Endothelial cell of umbilical vein (primary cell): ENCODE results near the gene FPGS. TPM values are rescaled to one million over a fixed set of nuclear protein-coding genes. Genes with fewer than 3 reads are reported as not detected.

Source experiments
- BruUV-seq: library from RNA; stranded (reverse); fragments of 400-500 nt; replicated peaks from 2 replicates; lab custom pipeline; 2021; lab: Mats Ljungman, UMichigan
- CTCF ChIA-PET: fragments of 300-600, 350-600 bp; sonication (Branson Sonifier 250); formaldehyde crosslinking; loops from one replicate; lab custom pipeline; 2021; ENCODE audit warnings: antibody characterized with exemption, inconsistent platforms; lab: Charles Lee
- POLR2A ChIA-PET: fragments of 300-600, 350-600 bp; sonication (Branson Sonifier 250); formaldehyde crosslinking; loops from one replicate; lab custom pipeline; 2021; ENCODE audit warnings: antibody characterized with exemption, inconsistent platforms; lab: Charles Lee
- DNase-seq: peaks from one replicate; pipeline ENCODE4 v3.0.0-alpha.2; 2011; ENCODE audit warnings: low read depth, low spot score
- FAIRE-seq: peaks from 2 replicates; lab custom pipeline; 2011; peaks lifted over from hg19 to GRCh38; lab: Jason Lieb, UNC
- H2AFZ ChIP-seq: 2 replicates; pipeline ENCODE4 v1.6.0; 2012; ENCODE audit warnings: low read depth, low read length, control low read depth, inconsistent platforms
- H3K27ac ChIP-seq: 2 replicates; pipeline ENCODE4 v1.5.1; 2011; ENCODE audit warnings: low read depth, mild to moderate bottlenecking, control low read depth, low read length, moderate library complexity; ENCODE audit not compliant: insufficient read depth
- H3K27me3 ChIP-seq, 2 experiments: 2 replicates each; pipeline versions ENCODE4 v1.6.0 to v1.6.1; 2011; ENCODE audit warnings: low read length in 2 of 2, mixed read lengths in 1 of 2; ENCODE audit not compliant: control insufficient read depth in 2 of 2, insufficient read depth in 2 of 2
- H3K36me3 ChIP-seq, 2 experiments: 2 replicates in 1 of 2; 3 replicates in 1 of 2; pipeline ENCODE4 v1.5.1; 2011; ENCODE audit warnings: low read length in 2 of 2, mild to moderate bottlenecking in 1 of 2, moderate library complexity in 1 of 2; ENCODE audit not compliant: control insufficient read depth in 2 of 2, insufficient read depth in 2 of 2; ENCODE audit errors: extremely low read depth in 1 of 2
- H3K4me1 ChIP-seq: 3 replicates; pipeline ENCODE4 v1.5.1; 2011; ENCODE audit warnings: mild to moderate bottlenecking, low read length; ENCODE audit not compliant: control insufficient read depth, insufficient read depth; ENCODE audit errors: extremely low read depth
- H3K4me2 ChIP-seq: 2 replicates; pipeline ENCODE4 v1.6.1; 2011; ENCODE audit warnings: low read length, control low read depth, mixed read lengths; ENCODE audit not compliant: insufficient read depth
- H3K4me3 ChIP-seq, 3 experiments: fragments of 200-600 bp in 1 of 3; sonication (generic), shearing (Covaris generic) in 1 of 3; replicated peaks in 1 of 3; 2 replicates each; pipeline ENCODE4 v1.5.1; 2011 to 2016; ENCODE audit warnings: control low read depth in 3 of 3, low read length in 3 of 3, mild to moderate bottlenecking in 2 of 3, inconsistent platforms in 1 of 3, low read depth in 1 of 3, moderate library complexity in 1 of 3; ENCODE audit not compliant: insufficient read depth in 1 of 3
- H3K79me2 ChIP-seq: 2 replicates; pipeline ENCODE4 v1.6.0; 2012; ENCODE audit warnings: low read length, inconsistent platforms; ENCODE audit not compliant: control insufficient read depth, insufficient read depth
- H3K9ac ChIP-seq: replicated peaks from 2 replicates; pipeline ENCODE3; 2011; ENCODE audit warnings: low read length, control low read depth; ENCODE audit not compliant: insufficient read depth; ENCODE audit errors: extremely low read depth
- H3K9me1 ChIP-seq: replicated peaks from 3 replicates; pipeline ENCODE4 v1.6.0; 2011; ENCODE audit warnings: mild to moderate bottlenecking, low read length; ENCODE audit not compliant: control insufficient read depth, insufficient read depth; ENCODE audit errors: extremely low read depth
- H3K9me3 ChIP-seq: replicated peaks from 2 replicates; pipeline ENCODE4 v1.5.1; 2012; ENCODE audit warnings: low read length, inconsistent platforms; ENCODE audit not compliant: control insufficient read depth, insufficient read depth
- H4K20me1 ChIP-seq: replicated peaks from 2 replicates; pipeline ENCODE3; 2011; ENCODE audit warnings: mild to moderate bottlenecking, low read length; ENCODE audit not compliant: control insufficient read depth, insufficient read depth; ENCODE audit errors: extremely low read depth
- EZH2 ChIP-seq: IDR thresholded peaks from 2 replicates; pipeline ENCODE4 v1.6.1; 2012; ENCODE audit warnings: borderline replicate concordance, low read depth, mild to moderate bottlenecking, moderate library complexity, low read length, inconsistent platforms; ENCODE audit not compliant: severe bottlenecking
- FOS ChIP-seq: IDR thresholded peaks from 2 replicates; pipeline ENCODE4 v1.6.1; 2011; ENCODE audit warnings: mild to moderate bottlenecking, low read length, moderate library complexity, borderline replicate concordance; ENCODE audit not compliant: insufficient read depth
- GATA2 ChIP-seq: IDR thresholded peaks from 2 replicates; pipeline ENCODE4 v1.7.0; 2011; ENCODE audit warnings: low read depth, mild to moderate bottlenecking, moderate library complexity, mixed read lengths, low read length; ENCODE audit not compliant: insufficient read length, insufficient read depth
- JUN ChIP-seq: IDR thresholded peaks from 2 replicates; pipeline ENCODE4 v1.6.1; 2011; ENCODE audit warnings: borderline replicate concordance, low read depth; ENCODE audit not compliant: insufficient read length, insufficient read depth
- MYC ChIP-seq: IDR thresholded peaks from one replicate; pipeline ENCODE4 v1.6.1; 2011; ENCODE audit warnings: mild to moderate bottlenecking, low read depth, low read length
- POLR2A ChIP-seq: IDR thresholded peaks from 2 replicates; pipeline ENCODE4 v1.6.1; 2012; ENCODE audit warnings: low read depth, mild to moderate bottlenecking, control low read depth, low read length
- POLR2AphosphoS5 ChIP-seq: IDR thresholded peaks from 2 replicates; pipeline ENCODE4 v1.6.1; 2012; ENCODE audit warnings: low read depth, mild to moderate bottlenecking, control low read depth, low read length, moderate library complexity; ENCODE audit not compliant: insufficient read depth
- dilution Hi-C: fragments of 300-500 bp; cut with MboI; formaldehyde crosslinking; loops from one replicate; pipeline ENCODE4 v1.15.0; 2019; ENCODE audit warnings: low sequenced_read_pairs; ENCODE audit not compliant: extremely low pct_ligation_motif_present
- intact Hi-C: fragments of 100-400 bp; cut with micrococcal nuclease; formaldehyde crosslinking; loops from one replicate; pipeline ENCODE4 v1.10.0; 2022
- polyA plus RNA-seq, 4 experiments: library from polyadenylated mRNA; depleted of rRNA in 3 of 4; stranded (reverse) in 3 of 4; unstranded in 1 of 4; fragments of >200 nt; gene quantifications; 2 replicates each; pipeline versions ENCODE4 v1.2.1 to v1.2.3, GENCODE V29; 2011 to 2012; ENCODE audit warnings: missing spikeins in 1 of 4
- total RNA-seq: library from RNA; stranded (reverse); gene quantifications from 2 replicates; pipeline ENCODE4 v1.2.3, GENCODE V29; 2021
- TF ChIP-seq, protein P1 (sequence below), 2 donors: IDR thresholded peaks; 1 replicate in 1 of 2; 2 replicates in 1 of 2; pipeline ENCODE4 v1.5.1; 2011; ENCODE audit warnings: low read length in 2 of 2, mild to moderate bottlenecking in 2 of 2, moderate library complexity in 2 of 2, control low read depth in 1 of 2, inconsistent platforms in 1 of 2, low read depth in 1 of 2; ENCODE audit not compliant: insufficient read depth in 1 of 2; ENCODE audit errors: extremely low read depth in 1 of 2
- TF ChIP-seq, protein P2 (sequence below): IDR thresholded peaks from 2 replicates; pipeline ENCODE4 v1.6.1; 2011; ENCODE audit not compliant: insufficient read depth, insufficient read length

Gene FPGS
- total and polyA plus RNA-seq, 2 donors (not counting 3 experiments of a cell fraction or from before 2014, with no cell fraction given): 77.7 to 90.2 TPM

DNA sequence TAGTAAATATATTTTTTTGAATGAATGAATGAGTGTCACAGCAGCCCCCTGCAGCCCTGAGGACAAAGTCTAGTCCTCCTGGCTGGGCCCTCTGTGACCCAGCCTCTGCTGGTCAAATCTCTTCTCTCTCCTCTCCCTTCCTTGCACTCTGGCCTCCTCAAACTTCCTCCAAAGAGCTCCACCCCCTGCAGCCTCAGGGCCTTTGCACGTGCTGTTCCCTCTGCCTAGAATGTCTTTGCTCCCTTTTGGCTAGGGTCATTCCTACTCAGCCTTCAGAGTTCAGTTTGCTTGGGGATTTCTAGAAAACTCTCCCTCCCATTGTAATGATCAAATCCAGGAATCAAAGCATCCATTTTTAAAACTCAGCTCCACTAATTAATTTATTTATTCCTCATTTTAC is 37.3 kb upstream of the FPGS start:
- no peak for FAIRE-seq
- dilution Hi-C loops: no loop called here
- Histone ChIP-seq H3K36me3 (peaks cover 13 to 15% of the 10 kb centered on the region in 2 experiments), H3K4me3 (no peak overlapping the region), H3K9me1 (no peaks in the 10 kb centered on the region), H3K27me3 (no peaks in the 10 kb centered on the region), H3K4me2 (no peak overlapping the region), H4K20me1 (no peaks in the 10 kb centered on the region), H2AFZ (no peak overlapping the region), H3K27ac (peak overlapping the region; percentile 95), H3K4me1 (peaks cover 84% of the 10 kb centered on the region), H3K79me2 (peaks cover 65% of the 10 kb centered on the region), H3K9me3 (no peaks in the 10 kb centered on the region), H3K9ac (no peak overlapping the region)
- no TSS peak for BruUV-seq
- TF ChIP-seq JUN (no peak), GATA2 (no peak), FOS (no peak), EZH2 (no peak), POLR2A (no peak), MYC (no peak), POLR2AphosphoS5 (no peak)
- TF ChIP-seq, protein P1, sequence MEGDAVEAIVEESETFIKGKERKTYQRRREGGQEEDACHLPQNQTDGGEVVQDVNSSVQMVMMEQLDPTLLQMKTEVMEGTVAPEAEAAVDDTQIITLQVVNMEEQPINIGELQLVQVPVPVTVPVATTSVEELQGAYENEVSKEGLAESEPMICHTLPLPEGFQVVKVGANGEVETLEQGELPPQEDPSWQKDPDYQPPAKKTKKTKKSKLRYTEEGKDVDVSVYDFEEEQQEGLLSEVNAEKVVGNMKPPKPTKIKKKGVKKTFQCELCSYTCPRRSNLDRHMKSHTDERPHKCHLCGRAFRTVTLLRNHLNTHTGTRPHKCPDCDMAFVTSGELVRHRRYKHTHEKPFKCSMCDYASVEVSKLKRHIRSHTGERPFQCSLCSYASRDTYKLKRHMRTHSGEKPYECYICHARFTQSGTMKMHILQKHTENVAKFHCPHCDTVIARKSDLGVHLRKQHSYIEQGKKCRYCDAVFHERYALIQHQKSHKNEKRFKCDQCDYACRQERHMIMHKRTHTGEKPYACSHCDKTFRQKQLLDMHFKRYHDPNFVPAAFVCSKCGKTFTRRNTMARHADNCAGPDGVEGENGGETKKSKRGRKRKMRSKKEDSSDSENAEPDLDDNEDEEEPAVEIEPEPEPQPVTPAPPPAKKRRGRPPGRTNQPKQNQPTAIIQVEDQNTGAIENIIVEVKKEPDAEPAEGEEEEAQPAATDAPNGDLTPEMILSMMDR (IDR thresholded peaks at IDR 0.05; ENCODE audit: extremely low read depth in 1 of 2, insufficient read depth in 1 of 2, low read depth in 1 of 2, low read length in 2 of 2): no peak
- TF ChIP-seq, protein P2, sequence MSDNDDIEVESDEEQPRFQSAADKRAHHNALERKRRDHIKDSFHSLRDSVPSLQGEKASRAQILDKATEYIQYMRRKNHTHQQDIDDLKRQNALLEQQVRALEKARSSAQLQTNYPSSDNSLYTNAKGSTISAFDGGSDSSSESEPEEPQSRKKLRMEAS: no peak
- DNase-seq: no peak
- CTCF ChIA-PET: interaction anchor here (0.8 to 11.3 kb wide), 4 partner anchors 17 to 156 kb away, joined by 3 to 167 read pairs (median 13); partner anchors contain the start of genes CDK9, SH2D3C and TOR2A
- POLR2A ChIA-PET: no interaction called here
- intact Hi-C loops: no loop called here
